OCI-LY1 (cell line): ENCODE data around the gene SF1.

Source experiments
- CTCF ChIP-seq: fragments of 200-600 bp; sonication (generic), shearing (Covaris generic); IDR thresholded peaks from 2 replicates; pipeline ENCODE4 v1.5.1; 2017; ENCODE audit warnings: mild to moderate bottlenecking, antibody characterized with exemption, low read length, moderate library complexity, mixed read lengths
- EZH2 ChIP-seq: fragments of 200-600 bp; sonication (generic), shearing (Covaris generic); IDR thresholded peaks from 2 replicates; pipeline ENCODE4 v1.8.0; 2017; ENCODE audit warnings: borderline replicate concordance, mixed run types, mild to moderate bottlenecking, antibody characterized with exemption, low read length, moderate library complexity, mixed read lengths

- TF ChIP-seq CTCF (peak; percentile 23; the same call in 1 of the 2 replicates), EZH2 (no peak)
Measured at GRCh38 chr11:64750361-64751054, 27.8 kb downstream of the SF1 start.
